ENCODE data around the gene COL16A1.
A peak's percentile ranks its signal among the peaks of the same experiment; 100 is the strongest.

Gene COL16A1

GRCh38 chr1:31645274-31645568, 58.6 kb downstream of the COL16A1 start:
- no peak for DNase-seq

- peak; percentile 99 for DNase-seq
Measured at GRCh38 chr1:31644560-31645273, 59.1 kb downstream of the COL16A1 start, which contains the start of gene PEF1. TSS of gene PEF1 (minus strand) at chr1:31644876. CDS start at chr1:31644864, 12 bp downstream.

- no peak for DNase-seq
Measured at GRCh38 chr1:31643976-31644559, 59.7 kb downstream of the COL16A1 start.

- no peak for DNase-seq
Measured at GRCh38 chr1:31642897-31643296, 60.9 kb downstream of the COL16A1 start.

- DNase-seq, result no peak
Measured at GRCh38 chr1:31642366-31642765, 61.5 kb downstream of the COL16A1 start.

GRCh38 chr1:31640964-31641363, 62.9 kb downstream of the COL16A1 start:
- DNase-seq, result no peak

- DNase-seq, result no peak
Measured at GRCh38 chr1:31640179-31640578, 63.6 kb downstream of the COL16A1 start.

GRCh38 chr1:31639543-31639942, 64.3 kb downstream of the COL16A1 start:
- no peak for DNase-seq

GRCh38 chr1:31637915-31638673, 65.7 kb downstream of the COL16A1 start:
- DNase-seq, result no peak

GRCh38 chr1:31633117-31633516, 70.7 kb downstream of the COL16A1 start:
- no peak for DNase-seq

GRCh38 chr1:31632649-31633048, 71.2 kb downstream of the COL16A1 start:
- no peak for DNase-seq

- DNase-seq, result no peak
Measured at GRCh38 chr1:31628931-31629556, 74.8 kb downstream of the COL16A1 start.

GRCh38 chr1:31627930-31628559, 75.8 kb downstream of the COL16A1 start:
- no peak for DNase-seq

GRCh38 chr1:31627301-31627929, 76.4 kb downstream of the COL16A1 start:
- DNase-seq, result no peak

GRCh38 chr1:31626223-31627207, 77.3 kb downstream of the COL16A1 start:
- no peak for DNase-seq

GRCh38 chr1:31625561-31626222, 78.1 kb downstream of the COL16A1 start:
- no peak for DNase-seq

GRCh38 chr1:31624731-31625514, 78.9 kb downstream of the COL16A1 start:
- DNase-seq, result no peak

- no peak for DNase-seq
Measured at GRCh38 chr1:31624309-31624708, 79.5 kb downstream of the COL16A1 start.

- no peak for DNase-seq
Measured at GRCh38 chr1:31623365-31623764, 80.5 kb downstream of the COL16A1 start.

Data from NCI-H2107 (cell line).